SK-N-SH (cell line): ENCODE data around the gene PTTG1IP. TPM values are rescaled to one million over a fixed set of nuclear protein-coding genes. Genes with fewer than 3 reads are reported as not detected.

Source experiments
- CTCF ChIA-PET: fragments of 300-600, 350-600 bp; formaldehyde crosslinking; extraction: SDS; loops from one replicate; lab custom pipeline; 2021; lab: Yijun Ruan, JAX
- POLR2A ChIA-PET: fragments of 350-600 bp; sonication (Branson Sonifier 250); formaldehyde crosslinking; extraction: SDS; loops from one replicate; lab custom pipeline; 2020; ENCODE audit warnings: antibody characterized with exemption, inconsistent platforms; lab: Yijun Ruan, JAX
- DNase-seq: peaks from one replicate; pipeline ENCODE4 v3.0.0; 2012
- H2AFZ ChIP-seq: fragments of 200-600 bp; sonication (generic); 2 replicates; pipeline ENCODE4 v1.8.1; 2016; ENCODE audit warnings: antibody characterized with exemption, mild to moderate bottlenecking, low read depth
- H3F3A ChIP-seq: fragments of 200-600 bp; sonication (generic); replicated peaks from 2 replicates; pipeline ENCODE3; 2016; ENCODE audit warnings: antibody characterized with exemption, mild to moderate bottlenecking; ENCODE audit not compliant: insufficient read depth
- H3K27ac ChIP-seq, 2 experiments: fragments of 200-500 bp in 1 of 2; fragments of 200-600 bp in 1 of 2; sonication (Bioruptor generic) in 1 of 2; sonication (generic), shearing (Covaris generic) in 1 of 2; 2 replicates each; pipeline versions ENCODE4 v1.5.1 to v1.6.1; 2014 to 2016; ENCODE audit warnings: low read depth in 2 of 2, inconsistent platforms in 1 of 2, low read length in 1 of 2, mild to moderate bottlenecking in 1 of 2, mixed read lengths in 1 of 2
- H3K27me3 ChIP-seq: fragments of 200-600 bp; sonication (generic), shearing (Covaris generic); 2 replicates; pipeline ENCODE4 v1.6.1; 2016; ENCODE audit warnings: mixed run types; ENCODE audit not compliant: insufficient read depth
- H3K36me3 ChIP-seq, 2 experiments: fragments of 200-500 bp in 1 of 2; fragments of 200-600 bp in 1 of 2; sonication (Bioruptor generic) in 1 of 2; sonication (generic) in 1 of 2; replicated peaks in 1 of 2; 2 replicates each; pipeline versions ENCODE3 to v1.5.1; 2014 to 2016; ENCODE audit warnings: low read length in 1 of 2, mild to moderate bottlenecking in 1 of 2; ENCODE audit not compliant: insufficient read depth in 2 of 2, control insufficient read depth in 1 of 2
- H3K4me1 ChIP-seq, 2 experiments: fragments of 200-500 bp in 1 of 2; fragments of 200-600 bp in 1 of 2; sonication (Bioruptor generic) in 1 of 2; sonication (generic), shearing (Covaris generic) in 1 of 2; 2 replicates each; pipeline versions ENCODE4 v1.5.1 to v1.6.1; 2014 to 2016; ENCODE audit warnings: low read depth in 1 of 2, low read length in 1 of 2, mixed run types in 1 of 2; ENCODE audit not compliant: insufficient read depth in 2 of 2, control insufficient read depth in 1 of 2
- H3K4me2 ChIP-seq: fragments of 200-600 bp; sonication (generic), shearing (Covaris generic); 2 replicates; pipeline ENCODE4 v1.6.1; 2017; ENCODE audit warnings: mixed run types
- H3K4me3 ChIP-seq, 2 experiments: fragments of 200-500 bp in 1 of 2; fragments of 200-600 bp in 1 of 2; sonication (Bioruptor generic) in 1 of 2; sonication (generic), shearing (Covaris generic) in 1 of 2; 2 replicates each; pipeline versions ENCODE4 v1.5.1 to v1.8.1; 2014 to 2016; ENCODE audit warnings: low read depth in 2 of 2, inconsistent platforms in 1 of 2, low read length in 1 of 2, mild to moderate bottlenecking in 1 of 2, mixed read lengths in 1 of 2, moderate library complexity in 1 of 2
- H3K79me2 ChIP-seq: fragments of 200-600 bp; sonication (generic); 2 replicates; pipeline ENCODE4 v1.8.1; 2017; ENCODE audit warnings: mild to moderate bottlenecking; ENCODE audit not compliant: insufficient read depth
- H3K9ac ChIP-seq: fragments of 200-600 bp; sonication (generic); 2 replicates; pipeline ENCODE4 v1.6.1; 2017; ENCODE audit warnings: mixed run types
- H3K9me2 ChIP-seq: fragments of 200-600 bp; sonication (generic); 2 replicates; pipeline ENCODE4 v1.6.1; 2017; ENCODE audit warnings: mixed run types
- H3K9me3 ChIP-seq: fragments of 200-600 bp; sonication (generic); 2 replicates; pipeline ENCODE4 v1.6.1; 2017; ENCODE audit warnings: mixed run types, mild to moderate bottlenecking, moderate library complexity
- H4K20me1 ChIP-seq: fragments of 200-600 bp; sonication (generic); 2 replicates; pipeline ENCODE4 v1.6.1; 2017; ENCODE audit warnings: mild to moderate bottlenecking, mixed run types; ENCODE audit not compliant: insufficient read depth
- CTCF ChIP-seq: fragments of 200-600 bp; sonication (generic); IDR thresholded peaks from 2 replicates; pipeline ENCODE4 v1.6.1; 2017; ENCODE audit warnings: antibody characterized with exemption, mild to moderate bottlenecking, moderate library complexity
- EZH2phosphoT487 ChIP-seq: fragments of 200-600 bp; sonication (generic); IDR thresholded peaks from 2 replicates; pipeline ENCODE4 v1.6.1; 2017; ENCODE audit warnings: low read depth, mixed run types, mild to moderate bottlenecking, antibody characterized with exemption, moderate library complexity, borderline replicate concordance
- FOSL2 ChIP-seq: IDR thresholded peaks from 2 replicates; pipeline ENCODE4 v1.4.0; 2012; ENCODE audit warnings: low read depth, mild to moderate bottlenecking, moderate library complexity, borderline replicate concordance
- FOXJ3 ChIP-seq: sonication (generic); formaldehyde crosslinking; IDR thresholded peaks from 2 replicates; pipeline ENCODE4 v1.5.1; 2020; ENCODE audit warnings: mild to moderate bottlenecking, missing genetic modification reagents
- GABPA ChIP-seq: IDR thresholded peaks from 2 replicates; pipeline ENCODE4 v1.4.0; 2012; ENCODE audit warnings: low read depth, mild to moderate bottlenecking
- IRF3 ChIP-seq: fragments of 150-350 bp; IDR thresholded peaks from 2 replicates; pipeline ENCODE4 v1.6.1; 2016; ENCODE audit warnings: mild to moderate bottlenecking, low read depth, low read length
- NFIC ChIP-seq: IDR thresholded peaks from 2 replicates; pipeline ENCODE4 v1.4.0; 2012; ENCODE audit warnings: borderline replicate concordance
- PBX3 ChIP-seq: IDR thresholded peaks from 2 replicates; pipeline ENCODE4; 2012
- POLR2AphosphoS5 ChIP-seq: IDR thresholded peaks from 2 replicates; pipeline ENCODE4 v1.6.1; 2012; ENCODE audit warnings: low read depth, low read length
- RAD21 ChIP-seq: IDR thresholded peaks from 2 replicates; pipeline ENCODE4 v1.6.1; 2012; ENCODE audit warnings: mild to moderate bottlenecking, low read length
- RCOR1 ChIP-seq: fragments of 150-350 bp; IDR thresholded peaks from 2 replicates; pipeline ENCODE4 v1.6.1; 2017; ENCODE audit warnings: antibody characterized with exemption, low read length
- SMC3 ChIP-seq: IDR thresholded peaks from 2 replicates; pipeline ENCODE4 v1.6.1; 2012; ENCODE audit warnings: low read depth, low read length, improper control_type of control experiment
- TEAD4 ChIP-seq: IDR thresholded peaks from 2 replicates; pipeline ENCODE4 v1.4.0; 2012; ENCODE audit warnings: mild to moderate bottlenecking, borderline replicate concordance; ENCODE audit not compliant: insufficient read depth
- ZBTB33 ChIP-seq: IDR thresholded peaks from 2 replicates; pipeline ENCODE4 v1.4.0; 2012; ENCODE audit warnings: low read depth, borderline replicate concordance
- WGBS: methylation state at CpG from one replicate; pipeline ENCODE4 v1.1.6; 2017; ENCODE audit warnings: low lambda C conversion rate; 5-methylcytosine and 5-hydroxymethylcytosine counted together
- polyA plus RNA-seq, 3 experiments: library from polyadenylated mRNA; depleted of rRNA; stranded (reverse); fragments of >200 nt; gene quantifications; 2 replicates each; pipeline ENCODE4 v1.2.3, GENCODE V29; 2012

Gene PTTG1IP
- polyA plus RNA-seq, 1 of the 3 experiments (the other 2 are of a cell fraction), result 171 TPM

- TF ChIP-seq FOXJ3 (CRISPR knock-in tag), result no peak
- TF ChIP-seq PBX3, result no peak
- TF ChIP-seq IRF3, result no peak
- no peak for TF ChIP-seq SMC3
- TF ChIP-seq RCOR1, result no peak
- no peak for TF ChIP-seq GABPA
- TF ChIP-seq NFIC, result no peak
- no peak for TF ChIP-seq ZBTB33
- no peak for TF ChIP-seq FOSL2
These were observed 34.7 kb upstream of the PTTG1IP start (continued) for GRCh38 chr21:44907966-44908895.

DNA sequence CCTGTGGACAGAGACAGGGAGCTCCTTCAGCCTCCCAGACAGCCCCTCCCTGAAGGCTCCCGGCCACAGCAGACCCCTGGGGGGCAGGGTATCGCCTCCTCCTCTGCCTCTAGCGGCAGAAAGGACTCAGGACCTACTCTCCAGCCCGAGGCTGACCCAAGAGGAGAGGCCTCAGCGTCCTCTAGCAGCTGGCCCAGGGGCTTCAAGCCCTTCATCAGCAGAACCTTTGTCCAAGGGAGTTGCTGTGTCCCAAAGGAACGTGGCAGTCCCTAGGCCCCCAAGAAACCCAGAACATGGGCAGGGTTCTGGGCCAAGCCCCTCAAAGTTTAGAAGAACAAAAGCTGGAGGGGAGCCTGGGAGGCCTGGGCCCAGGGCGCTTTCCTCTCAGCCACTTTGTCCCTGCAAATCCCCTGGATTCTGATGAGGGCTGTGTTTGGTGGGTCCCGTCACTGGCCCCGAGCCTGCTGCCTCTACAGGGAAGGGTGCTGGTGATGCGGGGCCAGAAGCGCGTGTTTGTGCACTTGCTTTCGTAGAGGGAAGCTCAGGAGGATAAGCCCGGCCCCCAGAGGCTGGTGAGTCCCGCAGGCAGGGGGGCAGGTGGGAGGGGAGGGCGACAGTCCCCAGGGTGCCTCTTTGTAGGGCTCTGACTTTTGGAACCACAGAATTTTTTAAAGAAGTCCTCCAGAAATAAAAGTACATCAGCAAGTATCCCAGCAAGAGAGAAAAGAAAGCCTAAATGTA lies 33.9 kb upstream of the PTTG1IP start:
- Histone ChIP-seq H4K20me1 (no peaks in the 10 kb centered on the region), H3K9me2 (no peaks in the 10 kb centered on the region), H2AFZ (no peak overlapping the region), H3K27me3 (no peaks in the 10 kb centered on the region; the same call in 1 of the 2 replicates), H3K9me3 (no peaks in the 10 kb centered on the region), H3K36me3 (no peaks in the 10 kb centered on the region), H3F3A (peaks cover 3% of the 10 kb centered on the region), H3K27ac (no peak overlapping the region), H3K4me1 (peaks cover 5 to 17% of the 10 kb centered on the region in 2 experiments; a peak in 2 of 4 replicates), H3K4me2 (no peak overlapping the region), H3K79me2 (no peaks in the 10 kb centered on the region), H3K9ac (no peak overlapping the region), H3K4me3 (no peak overlapping the region)
- DNase-seq, result no peak
- POLR2A ChIA-PET, result no interaction called here
- TF ChIP-seq NFIC (no peak), FOXJ3 (CRISPR knock-in tag) (no peak), EZH2phosphoT487 (no peak), TEAD4 (no peak), PBX3 (no peak), IRF3 (no peak), GABPA (no peak), POLR2AphosphoS5 (no peak), RAD21 (no peak), CTCF (no peak)
- CTCF ChIA-PET, result interaction anchor here (1.0 to 2.7 kb wide), 5 partner anchors 14 to 43 kb away, joined by 3 to 7 read pairs (median 5); no protein-coding TSS in a partner anchor
- WGBS, result 67% methylated on average over 5 of the region's 16 CpGs
